Measurements from ENCODE around the gene TSKU. TPM values are rescaled to one million over a fixed set of nuclear protein-coding genes. Genes with fewer than 3 reads are reported as not detected.

The TSKU gene
- total RNA-seq, 1 donor from 2014 or later: 12.3 TPM

Other genes starting within 250 kb of the TSKU start
- gene LRRC32, start 112.6 kb upstream of the TSKU start, total RNA-seq: 1.1 TPM
- gene ACER3, start 77.6 kb downstream of the TSKU start, total RNA-seq: 21.5 TPM